GM23338 (cell line): ENCODE results near the gene PTPRO. TPM values are rescaled to one million over a fixed set of nuclear protein-coding genes. Genes with fewer than 3 reads are reported as not detected.
A peak's percentile ranks its signal among the peaks of the same experiment; 100 is the strongest.

Source experiments
- ATAC-seq: fragments of 200-7000 bp; cut with Tn5 transposase; 3 replicates; pipeline ENCODE4 v1.9.1; 2020
- DNase-seq: peaks from one replicate; pipeline ENCODE4 v3.0.0-alpha.2; 2015; ENCODE audit warnings: low spot score
- H2AFZ ChIP-seq: fragments of 200-600 bp; sonication (generic); 2 replicates; pipeline ENCODE4 v1.8.0; 2016; ENCODE audit warnings: antibody characterized with exemption, mild to moderate bottlenecking, moderate library complexity
- H3F3A ChIP-seq: fragments of 200-600 bp; sonication (generic); replicated peaks from 2 replicates; pipeline ENCODE4 v1.8.0; 2017; ENCODE audit warnings: antibody characterized with exemption, mixed run types, low read depth
- H3K27ac ChIP-seq: fragments of 200-600 bp; sonication (generic); 2 replicates; pipeline ENCODE4 v1.6.1; 2016; ENCODE audit warnings: low read depth
- H3K27me3 ChIP-seq: fragments of 200-600 bp; sonication (generic); 2 replicates; pipeline ENCODE4 v1.8.0; 2016; ENCODE audit warnings: mild to moderate bottlenecking, mixed run types, moderate library complexity; ENCODE audit not compliant: insufficient read depth
- H3K36me3 ChIP-seq: fragments of 200-600 bp; sonication (generic); 2 replicates; pipeline ENCODE4 v1.8.0; 2016; ENCODE audit warnings: mild to moderate bottlenecking; ENCODE audit not compliant: insufficient read depth
- H3K4me1 ChIP-seq: fragments of 200-600 bp; sonication (generic); 2 replicates; pipeline ENCODE4 v1.8.0; 2016; ENCODE audit warnings: mild to moderate bottlenecking, moderate library complexity; ENCODE audit not compliant: insufficient read depth
- H3K4me2 ChIP-seq: fragments of 200-600 bp; sonication (generic); 2 replicates; pipeline ENCODE4 v1.7.1; 2017; ENCODE audit warnings: mixed run types
- H3K4me3 ChIP-seq: fragments of 200-600 bp; sonication (generic); 2 replicates; pipeline ENCODE4 v1.6.1; 2016; ENCODE audit warnings: mixed run types
- H3K79me2 ChIP-seq: fragments of 200-600 bp; sonication (generic); replicated peaks from 2 replicates; pipeline ENCODE4 v1.8.0; 2017; ENCODE audit warnings: mild to moderate bottlenecking; ENCODE audit not compliant: insufficient read depth
- H3K9me2 ChIP-seq: fragments of 200-600 bp; sonication (generic); 2 replicates; pipeline ENCODE4 v1.8.0; 2017; ENCODE audit not compliant: insufficient read depth
- H4K20me1 ChIP-seq: fragments of 200-600 bp; sonication (generic); replicated peaks from 2 replicates; pipeline ENCODE4 v1.8.0; 2017; ENCODE audit warnings: mild to moderate bottlenecking; ENCODE audit not compliant: insufficient read depth
- H3K27ac Mint-ChIP-seq: 2 replicates; pipeline ENCODE4 v1.8.0; 2020; ENCODE audit warnings: inconsistent platforms, mild to moderate bottlenecking, moderate library complexity, mixed read lengths
- H3K27me3 Mint-ChIP-seq: 3 replicates; pipeline ENCODE4 v1.8.0; 2022; ENCODE audit warnings: low read depth, mild to moderate bottlenecking, moderate library complexity, mixed read lengths, inconsistent platforms; ENCODE audit not compliant: insufficient read depth, poor library complexity
- H3K36me3 Mint-ChIP-seq: 3 replicates; pipeline ENCODE4 v1.8.0; 2021; ENCODE audit warnings: low read depth, mild to moderate bottlenecking, inconsistent platforms, moderate library complexity, mixed read lengths
- H3K4me1 Mint-ChIP-seq: 3 replicates; pipeline ENCODE4 v1.8.0; 2020; ENCODE audit warnings: mild to moderate bottlenecking, inconsistent platforms, mixed read lengths
- H3K4me3 Mint-ChIP-seq: 3 replicates; pipeline ENCODE4 v1.8.0; 2021; ENCODE audit warnings: moderate library complexity, mild to moderate bottlenecking, inconsistent platforms, mixed read lengths
- H3K9me3 Mint-ChIP-seq: 3 replicates; pipeline ENCODE4 v1.8.0; 2020; ENCODE audit warnings: moderate library complexity, mild to moderate bottlenecking, inconsistent platforms, mixed read lengths
- EZH2 ChIP-seq: fragments of 200-600 bp; sonication (generic); IDR thresholded peaks from one replicate; pipeline ENCODE4 v1.8.0; 2017; ENCODE audit warnings: antibody characterized with exemption, mild to moderate bottlenecking, low read depth; ENCODE audit not compliant: unreplicated experiment
- REST ChIP-seq: IDR thresholded peaks from one replicate; pipeline ENCODE4 v1.6.1; 2018; ENCODE audit warnings: antibody characterized with exemption; ENCODE audit not compliant: unreplicated experiment
- ZNF462 ChIP-seq: fragments of 250-450 bp; sonication (Bioruptor Pico); IDR thresholded peaks from 2 replicates; pipeline ENCODE4 v1.5.0; 2020; ENCODE audit warnings: mild to moderate bottlenecking, moderate library complexity
- long read RNA-seq: library from polyadenylated mRNA; unstranded; transcript quantifications from one replicate; pipeline ENCODE4 v2.0.0, GENCODE V29; 2020; ENCODE audit not compliant: unreplicated experiment
- polyA plus RNA-seq: library from polyadenylated mRNA; unstranded; fragments of >200 nt; fragmentation: Nextera tagmentation; extraction: Ambion mirVana; gene quantifications from 2 replicates; pipeline ENCODE4 v1.2.1, GENCODE V29; 2016
- total RNA-seq: library from RNA; depleted of rRNA; stranded (reverse); fragments of >200 nt; shearing (Covaris generic); gene quantifications from 2 replicates; pipeline ENCODE4 v1.2.3, GENCODE V29; 2014; rRNA removed

Gene PTPRO
- total RNA-seq = 1.5 and 5.4 TPM in 2 replicates
- polyA plus RNA-seq = 1.4 and 2.3 TPM in 2 replicates
- long read RNA-seq, partial matches to known transcripts = 1 of 3 reads
- long read RNA-seq, other reads (novel, unspliced or antisense) = 2 of 3 reads

- DNase-seq (peak; percentile 79), ATAC-seq (peak; percentile 91)
- Mint-ChIP-seq H3K9me3 (no peaks in the 10 kb centered on the region), H3K27ac (no peak within 1 kb of the TSS), H3K4me3 (peak within 1 kb of the TSS; percentile 85), H3K4me1 (peaks cover 6% of the 10 kb centered on the region), H3K36me3 (no peaks in the 10 kb centered on the region), H3K27me3 (peaks cover 11% of the 10 kb centered on the region)
- Histone ChIP-seq H3K4me3 (peak within 1 kb of the TSS; percentile 77), H3K27me3 (peaks cover 23% of the 10 kb centered on the region), H3K27ac (no peak within 1 kb of the TSS), H3K36me3 (no peaks in the 10 kb centered on the region), H4K20me1 (no peaks in the 10 kb centered on the region), H3K79me2 (no peaks in the 10 kb centered on the region), H3K4me2 (peak within 1 kb of the TSS; percentile 90), H2AFZ (peak within 1 kb of the TSS; percentile 97), H3K9me2 (no peaks in the 10 kb centered on the region), H3F3A (no peaks in the 10 kb centered on the region), H3K4me1 (0 out of 2 replicates have a peak, but pooled peaks cover 11% of the 10 kb centered on the region)
- TF ChIP-seq REST (peak; percentile 57), EZH2 (no peak), ZNF462 (CRISPR knock-in tag) (no peak)
Observed at GRCh38 chr12:15322164-15323061, at the start of gene PTPRO. PTPRO (plus strand) TSS chr12:15322508.
